DMS153 (cell line): ENCODE measurements around the gene SMIM45.

Experiments used
- DNase-seq: peaks from one replicate; lab custom pipeline; 2025; lab: John Stamatoyannopoulos, UW

The SMIM45 gene

GRCh38 chr22:42001706-42002105 is 49.8 kb downstream of the SMIM45 start:
- DNase-seq, result no peak

GRCh38 chr22:42007922-42008321 is 56.0 kb downstream of the SMIM45 start:
- no peak for DNase-seq
